Measurements from ENCODE around the gene THSD4.
"Not testable (repeated sequence)": the region's sequence is repeated elsewhere in the genome, so short reads cannot be mapped to it uniquely, and the experiment has no call there.

Gene THSD4

DNA sequence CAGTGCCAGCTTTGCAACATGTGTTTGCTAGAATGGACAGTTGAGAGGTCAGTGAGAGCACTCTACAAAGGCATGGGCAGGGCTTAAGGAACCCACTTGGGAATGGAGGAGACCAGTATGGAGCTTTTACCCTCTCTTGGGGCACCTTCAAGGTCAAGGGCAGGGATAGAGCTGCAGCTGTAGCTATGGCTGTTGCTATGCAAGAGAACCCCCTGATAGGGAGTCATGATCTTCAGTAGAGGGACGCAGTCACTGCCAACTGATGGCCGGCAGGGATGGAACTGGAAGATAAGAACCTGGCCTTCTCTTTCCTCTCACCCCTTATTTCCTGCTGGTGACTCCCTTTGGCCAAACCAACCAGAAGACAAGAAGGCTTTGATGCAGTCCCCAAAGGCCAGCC is 40.3 kb downstream of the THSD4 start:
- no peaks in the 10 kb centered on the region for H4K20me1 ChIP-seq
- H3K9me3 ChIP-seq = no peaks in the 10 kb centered on the region
- H3K36me3 ChIP-seq = no peaks in the 10 kb centered on the region
- H3K27ac ChIP-seq = no peak overlapping the region
- H3K4me2 ChIP-seq = no peak overlapping the region
- no peak overlapping the region for H3K4me3 ChIP-seq
- TF ChIP-seq Cebpa-rat (IDR thresholded peaks at IDR 0.05) = no peak
- H3K4me1 ChIP-seq = no peaks in the 10 kb centered on the region
- H3K9ac ChIP-seq = no peak overlapping the region
- H3K27me3 ChIP-seq = no peaks in the 10 kb centered on the region

DNA sequence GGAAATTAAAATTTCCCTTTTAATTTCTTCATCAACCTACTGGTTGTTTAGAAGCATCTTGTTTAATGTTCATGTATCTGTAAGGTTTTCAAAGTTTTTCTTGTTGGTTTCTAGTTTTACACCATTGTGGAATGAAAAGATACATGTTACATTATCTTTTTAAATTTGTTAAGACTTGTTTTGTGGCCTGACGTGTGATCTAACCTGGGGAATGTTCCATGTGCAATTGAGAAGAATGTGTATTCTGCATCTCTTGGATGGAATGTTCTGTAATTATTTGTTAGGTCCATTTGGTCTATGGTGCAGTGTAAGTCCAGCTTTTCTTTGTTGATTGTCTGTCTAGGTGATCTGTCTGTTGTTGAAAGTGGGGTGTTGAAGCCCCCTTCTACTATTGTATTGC is 45.7 kb downstream of the THSD4 start:
- Histone ChIP-seq H3K4me2 (no peak overlapping the region), H3K27me3 (no peaks in the 10 kb centered on the region), H3K4me1 (no peaks in the 10 kb centered on the region), H3K27ac (no peak overlapping the region), H3K9ac (no peak overlapping the region), H3K9me3 (peaks cover 5% of the 10 kb centered on the region; the same call in 1 of the 2 replicates), H4K20me1 (no peaks in the 10 kb centered on the region), H3K36me3 (no peaks in the 10 kb centered on the region), H3K4me3 (no peak overlapping the region)
- no peak for TF ChIP-seq Cebpa-rat (IDR thresholded peaks at IDR 0.05)

DNA sequence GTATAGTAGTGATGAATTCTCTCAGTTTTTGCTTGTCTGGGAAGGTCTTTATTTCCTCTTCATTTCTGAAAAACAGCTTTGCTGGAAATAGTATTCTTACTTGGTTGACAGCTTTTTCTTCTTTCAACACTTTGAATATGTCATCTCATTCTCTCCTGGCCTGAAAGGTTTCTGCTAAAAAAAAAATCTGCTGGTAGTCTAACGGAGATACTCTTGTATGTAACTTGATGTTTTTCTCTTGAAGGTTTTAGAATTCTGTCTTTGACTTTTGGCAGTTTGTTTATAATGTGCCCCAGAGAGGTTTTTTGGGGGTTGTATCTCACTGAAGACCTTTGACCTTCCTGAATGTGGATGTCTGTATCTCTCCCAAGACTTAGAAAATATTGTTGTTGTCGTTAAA is 47.0 kb downstream of the THSD4 start:
- Histone ChIP-seq H3K27me3 (no peaks in the 10 kb centered on the region), H3K9me3 (peaks cover 5% of the 10 kb centered on the region; the same call in 1 of the 2 replicates), H3K36me3 (no peaks in the 10 kb centered on the region), H3K4me1 (no peaks in the 10 kb centered on the region), H4K20me1 (no peaks in the 10 kb centered on the region), H3K4me2 (no peak overlapping the region), H3K27ac (no peak overlapping the region), H3K9ac (no peak overlapping the region), H3K4me3 (no peak overlapping the region)
- TF ChIP-seq Cebpa-rat (IDR thresholded peaks at IDR 0.05) = no peak

DNA sequence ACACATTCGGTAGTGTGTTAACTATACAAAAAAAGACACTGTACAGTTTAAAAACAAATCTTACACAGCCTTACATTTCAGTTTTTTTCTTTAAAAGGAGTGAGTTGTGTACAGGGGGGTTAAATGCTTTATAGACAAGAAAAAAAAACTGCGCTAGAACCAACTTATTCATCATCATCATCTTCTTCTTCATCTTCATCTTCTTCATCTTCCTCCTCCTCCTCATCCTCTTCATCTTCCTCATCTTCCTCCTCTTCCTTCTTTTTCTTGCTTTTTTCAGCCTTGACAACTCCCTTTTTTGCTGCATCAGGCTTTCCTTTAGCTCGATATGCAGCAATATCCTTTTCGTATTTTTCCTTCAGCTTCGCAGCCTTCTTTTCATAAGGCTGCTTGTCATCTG is 49.3 kb downstream of the THSD4 start:
- H3K27ac ChIP-seq, H3K4me3 ChIP-seq, H3K9me3 ChIP-seq, H3K9ac ChIP-seq, H3K36me3 ChIP-seq, H3K4me1 ChIP-seq, H3K27me3 ChIP-seq, H4K20me1 ChIP-seq, H3K4me2 ChIP-seq: not testable (repeated sequence)

DNA sequence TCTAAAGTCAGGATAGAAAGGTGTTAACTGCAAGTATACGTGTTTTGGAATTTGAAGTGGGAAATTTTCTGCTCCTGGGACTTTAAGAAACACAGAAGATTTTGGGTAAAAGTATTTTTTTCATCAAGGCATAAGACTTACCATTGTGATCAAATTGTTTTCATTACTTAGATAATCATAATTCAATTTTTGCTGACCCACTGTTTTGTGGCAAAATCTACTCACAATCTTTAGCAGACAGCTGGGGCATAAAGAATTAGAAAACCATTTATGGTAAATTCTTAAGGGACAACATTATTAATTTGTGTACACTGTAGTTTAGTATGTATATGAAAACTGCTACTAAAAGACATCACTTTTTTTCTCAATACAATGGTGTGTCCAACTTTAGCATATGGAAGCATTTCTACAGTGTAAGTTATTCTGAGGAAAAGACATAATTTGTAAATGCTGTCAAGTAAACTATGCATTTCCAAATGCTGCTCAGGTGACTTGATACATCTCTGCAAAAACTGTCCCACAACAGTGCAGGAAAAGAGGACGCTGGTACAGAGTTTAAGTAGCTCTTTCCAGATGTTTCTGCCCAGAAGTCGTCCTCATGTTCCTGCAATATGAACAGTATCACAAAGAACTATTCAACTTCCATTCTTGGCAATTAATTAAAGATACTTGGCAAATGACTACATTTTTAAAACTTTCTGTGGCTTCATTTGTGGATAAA is 52.3 kb downstream of the THSD4 start:
- Histone ChIP-seq H3K9me3 (peaks cover 22% of the 10 kb centered on the region), H3K4me1 (no peaks in the 10 kb centered on the region), H3K9ac (no peak overlapping the region), H3K27ac (no peak overlapping the region), H4K20me1 (no peaks in the 10 kb centered on the region), H3K36me3 (no peaks in the 10 kb centered on the region), H3K27me3 (no peaks in the 10 kb centered on the region), H3K4me2 (no peak overlapping the region), H3K4me3 (no peak overlapping the region)
- TF ChIP-seq Cebpa-rat (IDR thresholded peaks at IDR 0.05) = no peak

DNA sequence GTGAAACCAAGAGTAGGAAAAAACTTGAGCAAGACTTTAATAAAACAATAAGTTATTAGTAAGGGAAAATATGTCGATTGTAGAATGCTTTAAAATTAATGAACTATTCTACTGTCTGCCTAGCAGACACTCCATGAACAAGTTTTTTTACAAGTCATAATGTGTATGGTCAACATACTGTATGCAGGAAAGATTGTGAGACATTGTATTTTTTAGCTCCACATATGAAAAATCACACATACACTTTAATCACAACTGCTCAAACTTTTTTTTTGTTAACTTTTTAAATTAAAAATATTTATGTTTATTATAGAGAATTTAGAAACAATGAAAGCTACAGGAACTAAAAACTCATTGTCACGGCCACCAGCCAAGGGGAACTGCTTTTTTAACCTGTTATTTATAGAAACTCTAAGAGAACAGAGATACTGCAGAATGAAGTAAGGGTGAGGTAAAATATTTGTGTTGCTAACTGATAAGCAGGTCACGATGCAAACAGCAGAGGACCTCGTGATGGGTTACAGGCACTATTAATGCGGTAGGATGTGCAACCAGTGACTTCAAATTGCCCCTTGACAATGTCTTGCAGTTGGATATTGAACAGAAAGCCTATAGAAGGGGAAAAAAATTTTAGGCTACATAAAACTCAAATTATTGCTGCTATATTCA is 53.0 kb downstream of the THSD4 start:
- no peaks in the 10 kb centered on the region for H4K20me1 ChIP-seq

DNA sequence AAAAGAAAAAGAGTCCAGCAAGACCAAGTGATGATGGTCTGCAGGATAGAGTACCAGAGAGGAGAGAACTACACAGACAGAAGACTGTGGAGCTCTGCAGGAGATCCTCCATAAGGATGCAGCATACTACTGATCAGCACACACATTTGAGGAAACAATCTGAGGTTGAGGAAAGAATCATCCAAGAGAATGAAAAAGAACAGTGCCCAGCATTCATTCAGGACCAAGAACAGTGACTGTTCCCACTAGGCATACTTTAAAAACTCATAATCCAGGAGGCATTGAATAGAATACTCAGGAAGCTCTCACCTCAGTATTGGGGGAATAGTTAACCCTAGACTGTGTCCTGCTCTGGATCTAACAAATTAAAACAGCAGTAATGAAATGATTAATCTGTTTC is 54.9 kb downstream of the THSD4 start:
- no peak overlapping the region for H3K4me2 ChIP-seq
- no peaks in the 10 kb centered on the region for H3K4me1 ChIP-seq
- no peaks in the 10 kb centered on the region for H3K27me3 ChIP-seq
- no peak overlapping the region for H3K4me3 ChIP-seq
- TF ChIP-seq Cebpa-rat (IDR thresholded peaks at IDR 0.05) = no peak
- H3K27ac ChIP-seq = no peak overlapping the region
- peaks cover 27% of the 10 kb centered on the region for H3K9me3 ChIP-seq
- no peaks in the 10 kb centered on the region for H3K36me3 ChIP-seq
- H3K9ac ChIP-seq = no peak overlapping the region
- no peaks in the 10 kb centered on the region for H4K20me1 ChIP-seq

More for the DNA sequence above, 53.0 kb downstream of the THSD4 start:
- Histone ChIP-seq H3K27me3 (no peaks in the 10 kb centered on the region), H3K9me3 (peaks cover 22% of the 10 kb centered on the region), H3K36me3 (no peaks in the 10 kb centered on the region), H3K27ac (no peak overlapping the region), H3K4me3 (no peak overlapping the region), H3K4me1 (no peaks in the 10 kb centered on the region), H3K9ac (no peak overlapping the region), H3K4me2 (no peak overlapping the region)
- TF ChIP-seq Cebpa-rat (IDR thresholded peaks at IDR 0.05) = no peak

DNA sequence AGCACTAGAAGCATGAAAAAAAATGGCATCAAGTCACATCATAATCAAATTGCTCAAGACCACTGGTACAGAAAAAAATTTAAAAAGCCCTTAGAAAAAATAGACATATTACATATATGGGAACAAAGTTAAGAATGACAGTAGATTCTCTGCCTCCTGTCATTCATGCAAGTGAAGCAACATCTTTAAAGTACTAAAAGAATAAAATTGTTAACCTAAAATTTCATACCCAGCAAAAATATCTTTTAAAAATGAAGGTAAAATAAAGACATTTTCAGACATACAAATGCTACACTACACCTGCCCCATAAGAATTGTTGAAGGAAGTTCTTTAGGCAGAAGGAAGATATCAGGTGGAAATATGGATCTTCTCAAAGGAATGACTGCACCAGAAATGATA is 55.9 kb downstream of the THSD4 start:
- no peaks in the 10 kb centered on the region for H3K4me1 ChIP-seq

DNA sequence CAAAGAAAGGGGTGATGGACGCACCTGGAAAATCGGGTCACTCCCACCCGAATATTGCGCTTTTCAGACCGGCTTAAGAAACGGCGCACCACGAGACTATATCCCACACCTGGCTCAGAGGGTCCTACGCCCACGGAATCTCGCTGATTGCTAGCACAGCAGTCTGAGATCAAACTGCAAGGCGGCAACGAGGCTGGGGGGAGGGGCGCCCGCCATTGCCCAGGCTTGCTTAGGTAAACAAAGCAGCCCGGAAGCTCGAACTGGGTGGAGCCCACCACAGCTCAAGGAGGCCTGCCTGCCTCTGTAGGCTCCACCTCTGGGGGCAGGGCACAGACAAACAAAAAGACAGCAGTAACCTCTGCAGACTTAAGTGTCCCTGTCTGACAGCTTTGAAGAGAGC is 59.1 kb downstream of the THSD4 start:
- peaks cover 27% of the 10 kb centered on the region for H3K9me3 ChIP-seq
- not testable (repeated sequence) for H3K27me3 ChIP-seq, H3K4me2 ChIP-seq, H3K4me3 ChIP-seq, H4K20me1 ChIP-seq, H3K4me1 ChIP-seq, H3K36me3 ChIP-seq, H3K9ac ChIP-seq, H3K27ac ChIP-seq

More for the DNA sequence above, 55.9 kb downstream of the THSD4 start:
- no peak for TF ChIP-seq Cebpa-rat (IDR thresholded peaks at IDR 0.05)
- no peaks in the 10 kb centered on the region for H3K36me3 ChIP-seq
- H3K27ac ChIP-seq = no peak overlapping the region
- H4K20me1 ChIP-seq = no peaks in the 10 kb centered on the region
- H3K9ac ChIP-seq = no peak overlapping the region
- no peak overlapping the region for H3K4me2 ChIP-seq
- H3K27me3 ChIP-seq = no peaks in the 10 kb centered on the region
- H3K9me3 ChIP-seq = peaks cover 27% of the 10 kb centered on the region
- H3K4me3 ChIP-seq = no peak overlapping the region

DNA sequence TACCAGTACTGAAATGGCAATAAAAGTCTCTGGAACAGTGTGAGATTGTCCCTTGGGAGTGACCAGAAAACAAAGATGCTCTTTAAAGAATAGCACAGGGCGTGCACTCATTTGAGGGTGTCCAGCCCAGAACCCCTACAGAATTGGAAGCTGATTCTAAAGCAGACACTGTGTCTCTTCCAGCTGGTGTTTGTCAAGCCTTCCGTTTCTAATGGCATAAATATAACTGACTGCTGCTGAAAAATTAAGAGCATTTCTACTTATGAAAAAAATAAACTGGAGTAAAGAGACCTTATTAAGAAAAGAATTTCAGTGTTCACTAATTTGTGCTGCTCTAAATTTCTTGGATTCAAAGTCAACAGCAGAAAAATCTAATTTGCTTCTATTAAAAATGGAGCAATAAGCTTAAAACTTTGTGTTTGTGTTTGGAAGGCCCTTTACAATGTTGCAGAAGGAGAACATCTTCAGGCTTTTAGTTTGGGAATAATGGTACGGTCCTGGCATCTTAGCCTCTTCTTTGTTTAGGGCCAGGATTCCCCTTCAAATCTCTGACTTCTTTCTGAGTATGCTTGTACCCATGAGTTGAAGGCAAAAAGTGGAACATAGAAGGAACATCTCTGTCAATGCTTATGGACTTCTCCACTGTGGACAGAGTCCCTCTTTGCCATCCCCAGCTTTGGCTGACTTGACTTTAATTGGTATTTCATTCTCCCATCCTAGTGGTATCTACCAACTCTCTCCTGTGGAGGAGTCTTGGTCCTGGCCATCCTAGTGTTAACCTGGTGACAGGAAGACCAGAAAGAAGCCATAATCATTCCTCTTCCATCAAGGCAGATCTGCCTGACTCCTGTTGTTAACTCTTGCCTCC is 65.9 kb downstream of the THSD4 start:
- H3K9me3 ChIP-seq = no peaks in the 10 kb centered on the region
- H3K9ac ChIP-seq = no peak overlapping the region
- no peaks in the 10 kb centered on the region for H3K4me1 ChIP-seq
- H3K4me3 ChIP-seq = no peak overlapping the region
- H4K20me1 ChIP-seq = no peaks in the 10 kb centered on the region
- no peak overlapping the region for H3K4me2 ChIP-seq
- H3K27ac ChIP-seq = no peak overlapping the region
- H3K27me3 ChIP-seq = no peaks in the 10 kb centered on the region
- no peak for TF ChIP-seq Cebpa-rat (IDR thresholded peaks at IDR 0.05)
- no peaks in the 10 kb centered on the region for H3K36me3 ChIP-seq

All from BLaER1 (cell line).